GM20000 (cell line): ENCODE data around the gene ZNF484.
"Not testable (repeated sequence)": the region's sequence is repeated elsewhere in the genome, so short reads cannot be mapped to it uniquely, and the experiment has no call there.

Source experiments
- DNase-seq: peaks from one replicate; pipeline ENCODE4 v3.0.0; 2012; ENCODE audit warnings: low spot score
- TF ChIP-seq, protein P1 (sequence below): IDR thresholded peaks from 2 replicates; pipeline ENCODE4 v1.5.1; 2012; ENCODE audit warnings: mild to moderate bottlenecking, control low read depth; ENCODE audit errors: extremely low read depth, missing control alignments

Gene ZNF484

DNA sequence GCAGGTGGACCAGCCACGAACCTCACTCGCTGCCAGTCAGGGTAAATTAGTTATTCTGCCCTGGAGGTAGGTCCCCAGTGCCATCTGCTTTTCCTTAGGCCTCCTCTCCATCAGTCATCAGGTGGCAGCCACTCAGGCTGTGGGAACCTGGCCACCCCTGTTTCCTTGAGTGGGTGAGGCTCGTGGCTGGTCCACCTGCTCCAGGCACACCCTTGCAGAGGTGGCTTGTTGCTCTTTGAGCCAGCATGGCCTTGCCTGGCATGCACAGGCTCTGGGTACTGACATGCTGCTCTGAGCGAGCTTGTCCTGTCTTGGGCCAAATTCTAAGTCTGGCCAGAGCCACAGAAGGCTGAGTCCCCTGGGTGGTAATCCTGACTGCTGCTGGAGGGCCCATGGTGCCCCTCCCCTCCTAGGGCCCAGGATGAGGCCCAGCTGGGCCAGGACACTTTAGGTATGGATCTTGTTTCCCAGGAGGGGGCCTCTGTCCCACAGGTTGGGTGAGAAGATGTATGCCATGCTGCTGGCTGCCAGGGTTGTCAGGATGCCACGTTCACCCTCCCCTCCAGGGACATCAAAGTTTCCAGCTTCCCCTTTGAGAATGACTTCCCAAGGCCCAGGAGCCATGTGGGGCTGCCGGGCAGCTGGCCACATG is 17.0 kb upstream of the ZNF484 start:
- no peak for DNase-seq
- TF ChIP-seq, protein P1, sequence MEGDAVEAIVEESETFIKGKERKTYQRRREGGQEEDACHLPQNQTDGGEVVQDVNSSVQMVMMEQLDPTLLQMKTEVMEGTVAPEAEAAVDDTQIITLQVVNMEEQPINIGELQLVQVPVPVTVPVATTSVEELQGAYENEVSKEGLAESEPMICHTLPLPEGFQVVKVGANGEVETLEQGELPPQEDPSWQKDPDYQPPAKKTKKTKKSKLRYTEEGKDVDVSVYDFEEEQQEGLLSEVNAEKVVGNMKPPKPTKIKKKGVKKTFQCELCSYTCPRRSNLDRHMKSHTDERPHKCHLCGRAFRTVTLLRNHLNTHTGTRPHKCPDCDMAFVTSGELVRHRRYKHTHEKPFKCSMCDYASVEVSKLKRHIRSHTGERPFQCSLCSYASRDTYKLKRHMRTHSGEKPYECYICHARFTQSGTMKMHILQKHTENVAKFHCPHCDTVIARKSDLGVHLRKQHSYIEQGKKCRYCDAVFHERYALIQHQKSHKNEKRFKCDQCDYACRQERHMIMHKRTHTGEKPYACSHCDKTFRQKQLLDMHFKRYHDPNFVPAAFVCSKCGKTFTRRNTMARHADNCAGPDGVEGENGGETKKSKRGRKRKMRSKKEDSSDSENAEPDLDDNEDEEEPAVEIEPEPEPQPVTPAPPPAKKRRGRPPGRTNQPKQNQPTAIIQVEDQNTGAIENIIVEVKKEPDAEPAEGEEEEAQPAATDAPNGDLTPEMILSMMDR: no peak

- not testable (repeated sequence) for DNase-seq
These were observed 16.2 kb upstream of the ZNF484 start for GRCh38 chr9:92893916-92894610.

GRCh38 chr9:92892276-92892675 is 14.4 kb upstream of the ZNF484 start:
- DNase-seq: not testable (repeated sequence)

GRCh38 chr9:92890761-92891160 is 12.9 kb upstream of the ZNF484 start:
- DNase-seq: no peak
- TF ChIP-seq, protein P1: no peak

DNA sequence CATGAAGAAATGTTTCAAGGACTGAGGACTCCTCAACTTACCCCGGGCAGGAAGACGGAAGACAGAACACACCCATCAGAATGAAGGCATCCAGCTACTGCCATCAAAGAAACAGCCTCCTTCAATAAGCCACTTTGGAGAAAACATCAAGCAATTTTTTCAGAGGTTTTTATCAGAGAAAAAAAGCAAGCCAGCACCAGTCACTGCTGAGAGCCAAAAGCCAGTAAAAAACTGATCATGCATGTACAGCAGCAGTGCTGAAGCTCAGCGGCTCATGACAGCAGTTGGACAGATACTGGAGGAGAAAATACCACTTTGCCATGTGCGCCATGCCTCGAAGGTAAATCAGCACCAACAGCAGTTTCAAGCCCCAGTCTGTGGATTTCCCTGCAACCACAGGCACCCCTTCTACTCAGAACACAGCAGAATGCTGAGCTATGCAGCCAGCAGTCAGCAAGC is 10.1 kb upstream of the ZNF484 start:
- DNase-seq: no peak
- TF ChIP-seq, protein P1: no peak

DNA sequence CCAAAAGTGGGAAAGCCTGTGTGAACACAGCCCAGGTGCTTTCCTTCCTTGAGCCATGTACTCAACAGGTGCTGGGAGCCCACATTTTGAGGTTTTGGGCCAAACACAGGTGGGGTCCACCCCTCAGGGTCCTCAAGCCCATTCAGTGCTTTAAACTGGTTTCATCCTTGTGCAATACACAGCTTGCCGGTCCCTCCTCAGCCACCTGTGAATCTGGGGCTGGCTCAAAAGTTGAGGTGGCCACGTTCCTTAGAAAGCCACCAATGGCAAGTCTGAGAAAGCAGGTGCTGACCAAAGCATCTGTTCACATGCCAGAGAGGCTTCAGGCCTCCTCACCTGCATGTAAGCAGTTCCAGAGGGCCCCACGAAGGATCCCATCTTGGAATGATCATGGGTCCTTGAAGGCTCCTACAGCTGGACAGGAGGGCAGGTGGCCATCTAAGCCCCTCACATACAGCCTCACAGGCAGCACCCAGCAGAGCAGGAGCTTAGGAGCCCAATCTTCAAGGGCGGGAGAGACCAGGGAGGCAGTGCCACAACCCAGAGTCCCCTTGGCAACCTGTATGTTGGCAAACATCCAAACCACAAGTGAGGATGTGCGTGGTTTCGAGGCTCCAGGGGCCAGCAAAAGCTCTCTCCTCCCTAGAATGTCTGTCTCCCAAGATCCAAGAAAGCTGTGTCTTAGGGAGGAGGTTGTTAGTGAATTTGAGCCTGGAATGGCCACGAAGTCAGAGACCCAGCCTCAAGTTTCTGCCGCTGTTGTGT is 9.2 kb upstream of the ZNF484 start:
- DNase-seq: not testable (repeated sequence)

DNA sequence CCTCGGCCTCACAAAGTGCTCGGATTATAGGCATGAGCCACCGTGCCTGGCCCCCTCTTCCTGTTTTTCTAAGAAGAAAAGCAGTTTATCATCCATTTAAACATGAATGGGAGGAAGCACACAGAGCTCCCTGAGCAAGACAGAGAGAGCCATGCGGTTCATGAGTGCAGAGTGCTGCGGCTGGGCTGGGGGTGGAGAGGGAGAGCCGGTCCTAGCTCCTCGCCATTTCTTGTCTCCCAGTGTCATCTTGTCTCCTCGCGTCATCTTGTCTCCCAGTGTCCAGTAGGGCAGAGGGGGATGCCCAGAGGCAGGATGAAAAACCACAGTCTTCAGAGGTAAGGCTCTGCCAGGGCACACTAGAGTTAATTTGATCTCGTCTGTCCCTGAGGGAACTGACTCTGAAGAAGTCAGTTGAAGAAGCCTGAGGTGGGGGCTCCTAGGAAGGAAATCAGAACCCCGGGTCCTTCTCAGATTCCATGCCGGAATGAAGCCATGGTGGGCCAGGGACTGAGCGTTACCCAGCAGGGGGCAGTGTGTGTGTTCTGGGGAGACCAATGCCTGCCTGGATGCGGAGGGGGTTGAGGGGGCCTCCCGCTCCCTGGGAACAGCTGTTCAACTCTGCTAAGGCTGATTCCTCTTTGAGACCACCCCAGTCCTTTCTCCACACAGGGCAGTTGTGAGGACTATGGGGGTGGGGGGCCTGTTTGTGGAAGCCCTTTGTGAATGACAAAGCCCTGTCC is 6.0 kb upstream of the ZNF484 start:
- not testable (repeated sequence) for DNase-seq

DNA sequence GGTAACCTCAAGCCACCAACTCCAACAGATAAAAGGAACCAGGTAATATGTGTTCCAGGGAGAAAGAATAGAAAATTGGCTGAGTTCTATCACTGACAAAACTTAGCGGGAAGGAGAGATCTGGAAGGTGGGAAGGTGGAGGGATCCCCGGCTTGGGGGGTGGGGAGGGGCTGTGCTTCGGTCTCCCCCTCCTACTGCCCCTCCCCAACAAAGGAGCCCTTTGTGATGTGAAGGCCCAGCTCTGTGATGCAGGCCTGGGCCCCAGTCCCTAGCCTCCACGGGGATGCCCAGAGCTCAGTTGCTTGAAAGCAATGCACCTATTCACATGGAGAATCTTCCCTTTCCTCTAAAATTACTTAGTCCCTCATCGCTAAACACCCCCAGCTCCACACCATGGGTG is 4.4 kb upstream of the ZNF484 start:
- DNase-seq: no peak
- TF ChIP-seq, protein P1: no peak

DNA sequence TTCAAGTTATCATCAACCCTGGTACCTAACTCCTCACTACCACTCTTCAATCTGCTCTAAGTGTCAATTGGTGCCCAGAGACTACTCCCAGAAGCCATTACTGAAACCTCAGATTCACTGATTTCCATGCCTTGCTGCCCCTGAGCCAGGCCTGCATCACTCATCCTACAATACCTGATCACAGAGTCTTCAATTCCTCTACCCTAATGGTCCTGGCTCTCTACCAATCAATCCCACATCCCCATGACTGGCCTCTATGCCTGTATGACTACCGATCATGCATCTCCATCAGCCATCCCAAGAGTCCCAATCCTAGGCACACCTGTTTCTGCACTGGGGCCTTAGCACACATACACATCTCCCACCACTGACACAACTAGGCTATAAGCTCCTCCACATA is 2.5 kb downstream of the ZNF484 start:
- TF ChIP-seq, protein P1: no peak
- no peak for DNase-seq
